ENCODE data around the gene GSN. TPM values are rescaled to one million over a fixed set of nuclear protein-coding genes. Genes with fewer than 3 reads are reported as not detected.

The GSN gene
- total and polyA plus RNA-seq, 2 of the 8 experiments (the other 6 are each of a cell fraction or from before 2014, with no cell fraction given): 52.3 to 94.5 TPM

DNA sequence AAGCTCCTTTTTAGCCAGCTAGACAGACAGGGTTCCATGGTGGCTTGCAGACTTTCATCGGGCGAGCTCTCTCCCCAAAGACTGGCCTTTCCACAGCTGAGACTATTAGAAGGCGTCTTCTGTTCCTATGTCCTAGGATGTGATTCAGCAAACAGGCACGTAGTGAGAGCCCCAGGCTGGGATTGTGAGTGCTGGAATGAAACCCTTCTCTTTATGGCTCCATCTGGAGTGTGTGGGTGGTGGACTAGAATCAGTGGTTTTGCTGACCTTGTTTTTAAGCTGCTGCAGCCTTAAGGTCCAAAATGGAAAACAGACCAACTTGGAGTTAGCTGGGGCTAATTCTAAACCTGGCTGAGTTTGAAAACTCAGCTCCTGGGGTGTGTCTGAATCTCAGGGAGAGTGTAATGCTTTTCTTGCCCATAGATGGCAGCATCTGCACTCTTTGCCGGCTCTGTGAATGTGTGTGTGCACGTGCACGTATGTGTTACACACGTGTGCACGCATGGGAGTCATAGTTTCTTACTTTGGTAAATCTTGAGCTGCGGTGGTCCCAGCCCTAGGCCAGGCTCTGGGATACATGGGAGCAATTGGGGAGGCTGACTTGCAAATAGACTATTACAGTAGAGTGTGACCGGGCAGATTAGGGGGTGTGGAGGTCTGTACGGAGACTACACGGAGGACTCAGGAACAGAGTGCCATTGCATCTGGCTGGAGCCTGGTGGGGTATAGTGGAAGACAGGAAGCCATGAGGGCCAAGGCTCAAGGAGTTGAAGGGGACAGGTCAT is 10.7 kb downstream of the GSN start:
- no peak overlapping the region for H3K4ac ChIP-seq (replicated peaks; ENCODE audit: insufficient read length, low read depth, low read length)
- H2BK15ac ChIP-seq (ENCODE audit: low read length): no peak overlapping the region
- H3K23ac ChIP-seq (ENCODE audit: insufficient read length): no peak overlapping the region
- H2BK20ac ChIP-seq (ENCODE audit: low read length): no peak overlapping the region
- H3K9ac ChIP-seq (replicated peaks in 1 of 4; ENCODE audit: extremely low read depth in 1 of 4, low read depth in 3 of 4, low read length in 3 of 4): no peak overlapping the region
- ChIA-PET POLR2A (ENCODE audit: partially characterized antibody) (interaction anchor here (2.1 kb wide), 1 partner anchor 8 kb away, joined by 6 read pairs; no protein-coding TSS in a partner anchor), CTCF (ENCODE audit: partially characterized antibody) (interaction anchor here (0.7 to 2.7 kb wide), 47 partner anchors 9 to 704 kb away, joined by 3 to 53 read pairs (median 4); partner anchors contain the start of gene GSN)
- H3K79me2 ChIP-seq (ENCODE audit: control insufficient read depth in 1 of 2, insufficient read depth in 2 of 2, low read length in 2 of 2): no peaks in the 10 kb centered on the region
- 52% methylated on average over 13 of the region's 13 CpGs; no CpG with 5 or more reads in 1 of the 2 experiments for WGBS, 2 experiments (ENCODE audit: extremely low coverage in 1 of 2, insufficient coverage in 1 of 2, insufficient read length in 1 of 2, insufficient replicate concordance in 2 of 2, low coverage in 1 of 2, low lambda C conversion rate in 2 of 2, missing lambda C conversion rate in 1 of 2)
- DNase-seq (ENCODE audit: low read depth in 1 of 2, low spot score in 2 of 2): no peak
- no peak overlapping the region for H3K14ac ChIP-seq (ENCODE audit: insufficient read length)
- H2BK5ac ChIP-seq (ENCODE audit: low read depth, low read length): peak overlapping the region; percentile 16; the same call in 1 of the 2 replicates
- H3K36me3 ChIP-seq (ENCODE audit: control insufficient read depth in 2 of 4, insufficient read depth in 4 of 4, low read length in 3 of 4): no peaks in the 10 kb centered on the region
- no peak overlapping the region for H3K4me2 ChIP-seq (ENCODE audit: insufficient read depth in 1 of 2, low read depth in 2 of 2, low read length in 2 of 2)
- peaks cover 2 to 10% of the 10 kb centered on the region in 2 experiments for H4K20me1 ChIP-seq (replicated peaks in 1 of 2; ENCODE audit: control insufficient read depth in 1 of 2, insufficient read depth in 2 of 2, low read length in 2 of 2)
- peak overlapping the region; percentile 63; the same call in 1 of the 2 replicates for H3K18ac ChIP-seq (ENCODE audit: extremely low read depth, low read length)
- H2AK5ac ChIP-seq (ENCODE audit: low read depth, low read length): no peak overlapping the region
- H3K9me3 ChIP-seq (ENCODE audit: insufficient read depth in 2 of 2, low read depth in 1 of 2, low read length in 1 of 2): no peaks in the 10 kb centered on the region
- H3K27me3 ChIP-seq (replicated peaks in 1 of 4; ENCODE audit: control insufficient read depth in 3 of 4, extremely low read depth in 1 of 4, insufficient read depth in 3 of 4, low read length in 3 of 4): peaks cover 6 to 46% (median 38%) of the 10 kb centered on the region in 4 experiments
- FAIRE-seq: no peak
- no peak overlapping the region for H3K4me3 ChIP-seq (ENCODE audit: extremely low read depth in 1 of 4, insufficient read depth in 2 of 4, low read depth in 3 of 4, low read length in 4 of 4)
- no peak overlapping the region for H4K5ac ChIP-seq (ENCODE audit: insufficient read length, low read depth, low read length)
- H3K23me2 ChIP-seq (ENCODE audit: low read depth, low read length): no peaks in the 10 kb centered on the region
- H2AFZ ChIP-seq (ENCODE audit: low read length): no peak overlapping the region
- no peak overlapping the region for H3K27ac ChIP-seq (ENCODE audit: low read depth, low read length)
- no peak overlapping the region for H4K91ac ChIP-seq (replicated peaks; ENCODE audit: insufficient read length, low read length)
- TF ChIP-seq, protein P1, sequence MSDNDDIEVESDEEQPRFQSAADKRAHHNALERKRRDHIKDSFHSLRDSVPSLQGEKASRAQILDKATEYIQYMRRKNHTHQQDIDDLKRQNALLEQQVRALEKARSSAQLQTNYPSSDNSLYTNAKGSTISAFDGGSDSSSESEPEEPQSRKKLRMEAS (IDR thresholded peaks at IDR 0.05): peak; percentile 82
- TF ChIP-seq E2F6 (IDR thresholded peaks at IDR 0.05) (peak; percentile 66), KDM1A (IDR thresholded peaks at IDR 0.05; ENCODE audit: borderline replicate concordance, low read length) (no peak), RAD21 (IDR thresholded peaks at IDR 0.05 in 1 of 2, conservative IDR thresholded peaks at IDR 0.05 in 1 of 2; ENCODE audit: low read depth in 2 of 2, low read length in 2 of 2) (peak; percentile 73 to 78), EZH2 (IDR thresholded peaks at IDR 0.05; ENCODE audit: low read depth, low read length, severe bottlenecking) (peak; percentile 11)
- TF ChIP-seq, protein P2, sequence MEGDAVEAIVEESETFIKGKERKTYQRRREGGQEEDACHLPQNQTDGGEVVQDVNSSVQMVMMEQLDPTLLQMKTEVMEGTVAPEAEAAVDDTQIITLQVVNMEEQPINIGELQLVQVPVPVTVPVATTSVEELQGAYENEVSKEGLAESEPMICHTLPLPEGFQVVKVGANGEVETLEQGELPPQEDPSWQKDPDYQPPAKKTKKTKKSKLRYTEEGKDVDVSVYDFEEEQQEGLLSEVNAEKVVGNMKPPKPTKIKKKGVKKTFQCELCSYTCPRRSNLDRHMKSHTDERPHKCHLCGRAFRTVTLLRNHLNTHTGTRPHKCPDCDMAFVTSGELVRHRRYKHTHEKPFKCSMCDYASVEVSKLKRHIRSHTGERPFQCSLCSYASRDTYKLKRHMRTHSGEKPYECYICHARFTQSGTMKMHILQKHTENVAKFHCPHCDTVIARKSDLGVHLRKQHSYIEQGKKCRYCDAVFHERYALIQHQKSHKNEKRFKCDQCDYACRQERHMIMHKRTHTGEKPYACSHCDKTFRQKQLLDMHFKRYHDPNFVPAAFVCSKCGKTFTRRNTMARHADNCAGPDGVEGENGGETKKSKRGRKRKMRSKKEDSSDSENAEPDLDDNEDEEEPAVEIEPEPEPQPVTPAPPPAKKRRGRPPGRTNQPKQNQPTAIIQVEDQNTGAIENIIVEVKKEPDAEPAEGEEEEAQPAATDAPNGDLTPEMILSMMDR (IDR thresholded peaks at IDR 0.05; ENCODE audit: control extremely low read depth in 1 of 3, insufficient read depth in 1 of 3, low read depth in 1 of 3, low read length in 3 of 3): peak; percentile 64 to 84 (median 66)
- no peak overlapping the region for H2BK120ac ChIP-seq (replicated peaks; ENCODE audit: low read depth, low read length)
- H3K56ac ChIP-seq (replicated peaks; ENCODE audit: insufficient read length, low read depth, low read length): no peak overlapping the region
- no peaks in the 10 kb centered on the region for H3K79me1 ChIP-seq (ENCODE audit: low read depth, low read length)
- H2BK12ac ChIP-seq (ENCODE audit: low read depth, low read length): 0 out of 2 replicates have a peak overlapping the region, but pooled peaks have one; percentile 30
- no peak overlapping the region for H4K8ac ChIP-seq (ENCODE audit: extremely low read depth, insufficient read depth, low read length)
- peaks cover 0 to 5% (median 2%) of the 10 kb centered on the region in 4 experiments; a peak in 3 of 7 replicates for H3K4me1 ChIP-seq (replicated peaks in 1 of 4; ENCODE audit: control insufficient read depth in 3 of 4, insufficient read depth in 4 of 4, low read length in 3 of 4)

All from H1 (cell line).